ENCODE measurements around the gene ERC2.

GRCh38 chr3:56121716-56122115, 346.6 kb downstream of the ERC2 start:
- TF ChIP-seq POLR2A (IDR thresholded peaks at IDR 0.05) (no peak), CTCF (IDR thresholded peaks at IDR 0.05) (no peak)

Measured in upper lobe of left lung (tissue), 4 donors.